ENCODE data around the gene GAA. TPM values are rescaled to one million over a fixed set of nuclear protein-coding genes. Genes with fewer than 3 reads are reported as not detected.
A peak's percentile ranks its signal among the peaks of the same experiment; 100 is the strongest.

Gene GAA
- total and polyA plus RNA-seq, 10 of the 15 experiments (the other 5 are each of a cell fraction or from before 2014, with no cell fraction given) = 0.18 to 10.5 (median 4.1) TPM

- in situ Hi-C loops (cut with MboI) (no loop called here), intact Hi-C loops (cut with micrococcal nuclease; ENCODE audit: unreplicated experiment) (no loop called here)
- Histone ChIP-seq H3K27ac (ENCODE audit: control insufficient read depth, insufficient read depth) (no peak overlapping the region), H4K20me1 (ENCODE audit: control insufficient read depth, insufficient read depth) (0 out of 2 replicates have a peak, but pooled peaks cover 3% of the 10 kb centered on the region), H2AFZ (ENCODE audit: control insufficient read depth, low read depth, low read length) (no peak overlapping the region), H3K4me3 (0 out of 2 replicates have a peak overlapping the region, but pooled peaks have one; percentile 1), H3K79me2 (ENCODE audit: control insufficient read depth, insufficient read depth, low read length) (peaks cover 38% of the 10 kb centered on the region), H3K9ac (ENCODE audit: control insufficient read depth, insufficient read depth, low read length) (no peak overlapping the region), H3K36me3 (ENCODE audit: control insufficient read depth in 2 of 2, insufficient read depth in 2 of 2, low read length in 1 of 2) (peaks cover 33 to 36% of the 10 kb centered on the region in 2 experiments), H3K4me2 (ENCODE audit: control insufficient read depth, insufficient read depth) (0 out of 2 replicates have a peak overlapping the region, but pooled peaks have one; percentile 31), H3K27me3 (replicated peaks in 1 of 2; ENCODE audit: control insufficient read depth in 2 of 2, insufficient read depth in 2 of 2, low read length in 1 of 2) (no peaks in the 10 kb centered on the region), H3K4me1 (ENCODE audit: control insufficient read depth, insufficient read depth, low read length) (peaks cover 11% of the 10 kb centered on the region), H3K9me3 (replicated peaks; ENCODE audit: control insufficient read depth, insufficient read depth, low read length) (no peaks in the 10 kb centered on the region)
- TF ChIP-seq SKIL (IDR thresholded peaks at IDR 0.05; ENCODE audit: low read depth, poor library complexity, severe bottlenecking) (no peak), KAT2A (conservative IDR thresholded peaks at IDR 0.05; ENCODE audit: control insufficient read depth, low read depth, low read length) (no peak), ESRRA (IDR thresholded peaks at IDR 0.05; ENCODE audit: low read length) (no peak), POLR2AphosphoS2 (IDR thresholded peaks at IDR 0.05; ENCODE audit: low read depth, low read length) (no peak), BHLHE40 (IDR thresholded peaks at IDR 0.05; ENCODE audit: borderline replicate concordance in 1 of 2, low read depth in 2 of 2, low read length in 1 of 2) (no peak), FOXM1 (IDR thresholded peaks at IDR 0.05; ENCODE audit: low read depth, low read length) (no peak), SPI1 (IDR thresholded peaks at IDR 0.05; ENCODE audit: borderline replicate concordance, insufficient read depth, low read depth, low read length) (no peak)
- no TSS peak for BruUV-seq (replicated peaks)
- WGBS (ENCODE audit: insufficient coverage, insufficient replicate concordance, low lambda C conversion rate, missing lambda C conversion rate) = 97% methylated on average over 7 of the region's 7 CpGs
- ATAC-seq (no peak), FAIRE-seq (no peak), DNase-seq (ENCODE audit: low read depth, low spot score) (no peak)
- ChIA-PET SMC1A (ENCODE audit: uncharacterized antibody, unreplicated experiment) (interaction anchor here (0.6 kb wide), 1 partner anchor 11 kb away, joined by 3 read pairs; no protein-coding TSS in a partner anchor), POLR2A (no interaction called here), RAD21 (ENCODE audit: unreplicated experiment) (no interaction called here), CTCF (interaction anchor here (0.9 to 4.9 kb wide), 3 partner anchors 21 to 60 kb away, joined by 3 to 21 read pairs (median 3); partner anchors contain the start of gene GAA)
Measured at GRCh38 chr17:80141463-80142165, 40.2 kb downstream of the GAA start.

Measured in GM12878 (cell line).